Panc1 (cell line): ENCODE measurements around the gene SERPINB1.

Experiments
- CTCF ChIP-seq: fragments of 450-650 bp; IDR thresholded peaks from 2 replicates; pipeline ENCODE4 v1.5.1; 2017; ENCODE audit warnings: mild to moderate bottlenecking
- POLR2AphosphoS5 ChIP-seq: IDR thresholded peaks from 2 replicates; pipeline ENCODE4 v1.6.1; 2012; ENCODE audit warnings: mild to moderate bottlenecking, low read depth, low read length, moderate library complexity
- REST ChIP-seq, 2 experiments: IDR thresholded peaks; 2 replicates each; pipeline ENCODE4 v1.6.1; 2011 to 2012; ENCODE audit warnings: low read depth in 2 of 2, control low read depth in 1 of 2, low read length in 1 of 2, mild to moderate bottlenecking in 1 of 2, moderate library complexity in 1 of 2; ENCODE audit not compliant: insufficient read depth in 1 of 2
- SIN3A ChIP-seq: IDR thresholded peaks from 2 replicates; pipeline ENCODE4 v1.6.1; 2012; ENCODE audit warnings: low read depth, mild to moderate bottlenecking, low read length, moderate library complexity, borderline replicate concordance; ENCODE audit not compliant: insufficient read depth

- TF ChIP-seq CTCF (no peak), REST (IDR thresholded peaks at IDR 0.05; ENCODE audit: insufficient read depth in 1 of 2, low read depth in 2 of 2, low read length in 1 of 2) (no peak), SIN3A (no peak), POLR2AphosphoS5 (no peak)
Measured at GRCh38 chr6:2848851-2849250, 7.2 kb upstream of the SERPINB1 start.
